ENCODE data around the gene ELAC2.

DNA sequence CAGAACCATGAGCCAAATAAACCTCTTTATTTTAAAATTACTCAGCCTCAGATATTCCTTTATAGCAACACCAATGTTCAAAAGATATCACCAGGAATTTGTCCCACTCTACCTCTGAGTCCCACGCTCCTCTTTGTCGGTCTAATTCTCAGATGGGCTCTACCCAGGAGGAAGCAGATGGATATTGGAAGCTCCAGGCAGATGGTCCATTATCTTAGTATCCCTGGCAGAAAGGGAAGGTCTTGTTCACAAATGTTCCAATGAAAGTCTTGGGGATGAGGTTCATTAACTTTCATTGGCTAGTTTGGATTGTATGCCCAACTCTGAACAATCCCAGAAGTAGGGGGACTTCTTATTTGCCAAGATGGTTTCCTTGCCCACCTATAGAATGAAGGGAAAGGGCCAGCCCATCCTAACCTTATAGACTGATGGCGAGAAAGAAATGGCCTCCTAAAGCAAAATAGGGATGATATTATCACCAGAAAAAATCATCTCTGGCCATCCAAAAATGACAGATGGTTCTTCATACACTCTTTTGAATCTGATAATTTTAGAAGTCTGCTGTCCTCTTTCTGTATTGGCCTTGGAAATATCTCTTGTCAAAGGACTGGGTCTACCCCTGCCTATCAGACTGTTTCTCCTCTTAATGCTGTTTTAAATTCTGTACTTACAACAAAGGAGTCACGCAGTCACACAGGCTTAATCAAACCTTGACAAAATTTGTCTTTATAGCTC, 21.3 kb upstream of the ELAC2 start:
- TF ChIP-seq, protein P1, sequence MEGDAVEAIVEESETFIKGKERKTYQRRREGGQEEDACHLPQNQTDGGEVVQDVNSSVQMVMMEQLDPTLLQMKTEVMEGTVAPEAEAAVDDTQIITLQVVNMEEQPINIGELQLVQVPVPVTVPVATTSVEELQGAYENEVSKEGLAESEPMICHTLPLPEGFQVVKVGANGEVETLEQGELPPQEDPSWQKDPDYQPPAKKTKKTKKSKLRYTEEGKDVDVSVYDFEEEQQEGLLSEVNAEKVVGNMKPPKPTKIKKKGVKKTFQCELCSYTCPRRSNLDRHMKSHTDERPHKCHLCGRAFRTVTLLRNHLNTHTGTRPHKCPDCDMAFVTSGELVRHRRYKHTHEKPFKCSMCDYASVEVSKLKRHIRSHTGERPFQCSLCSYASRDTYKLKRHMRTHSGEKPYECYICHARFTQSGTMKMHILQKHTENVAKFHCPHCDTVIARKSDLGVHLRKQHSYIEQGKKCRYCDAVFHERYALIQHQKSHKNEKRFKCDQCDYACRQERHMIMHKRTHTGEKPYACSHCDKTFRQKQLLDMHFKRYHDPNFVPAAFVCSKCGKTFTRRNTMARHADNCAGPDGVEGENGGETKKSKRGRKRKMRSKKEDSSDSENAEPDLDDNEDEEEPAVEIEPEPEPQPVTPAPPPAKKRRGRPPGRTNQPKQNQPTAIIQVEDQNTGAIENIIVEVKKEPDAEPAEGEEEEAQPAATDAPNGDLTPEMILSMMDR (optimal IDR thresholded peaks at IDR 0.05 in 1 of 3, IDR thresholded peaks at IDR 0.05 in 1 of 3, conservative IDR thresholded peaks at IDR 0.05 in 1 of 3; ENCODE audit: extremely low read depth in 1 of 3, insufficient read depth in 2 of 3, low read length in 3 of 3), result no peak
- no peak for TF ChIP-seq EZH2 (IDR thresholded peaks at IDR 0.05; ENCODE audit: low read length)
